Measurements from ENCODE around the gene DPPA4. TPM values are rescaled to one million over a fixed set of nuclear protein-coding genes. Genes with fewer than 3 reads are reported as not detected.
"Not testable (repeated sequence)": the region's sequence is repeated elsewhere in the genome, so short reads cannot be mapped to it uniquely, and the experiment has no call there.

Gene DPPA4
- total RNA-seq, 1 donor: not detected

- H3K9me3 ChIP-seq (ENCODE audit: low read depth, low read length): no peaks in the 10 kb centered on the region
- H3K4me3 ChIP-seq (ENCODE audit: insufficient read depth, low read length): no peak overlapping the region
- no peak for TF ChIP-seq CTCF (IDR thresholded peaks at IDR 0.05; ENCODE audit: extremely low read depth, low read depth, low read length)
- no peaks in the 10 kb centered on the region for H3K27me3 ChIP-seq (ENCODE audit: insufficient read depth, low read length)
- no peaks in the 10 kb centered on the region for H3K36me3 ChIP-seq (ENCODE audit: insufficient read depth, low read length)
- no peaks in the 10 kb centered on the region for H4K20me1 ChIP-seq (ENCODE audit: insufficient read depth, low read length)
- no peaks in the 10 kb centered on the region for H3K79me2 ChIP-seq (ENCODE audit: insufficient read depth, low read length)
- H2AFZ ChIP-seq (ENCODE audit: low read length): no peak overlapping the region
- no peak overlapping the region for H3K4me2 ChIP-seq (ENCODE audit: insufficient read depth, low read length)
- no peaks in the 10 kb centered on the region for H3K4me1 ChIP-seq (ENCODE audit: insufficient read depth, low read length)
- H3K27ac ChIP-seq (ENCODE audit: low read depth, low read length): no peak overlapping the region
- no peak for DNase-seq (ENCODE audit: insufficient read length, low spot score, missing footprints)
Observed at GRCh38 chr3:109375975-109376374, 38.6 kb upstream of the DPPA4 start.

- H3K27me3 ChIP-seq (ENCODE audit: insufficient read depth, low read length); H2AFZ ChIP-seq (ENCODE audit: low read length); H3K4me1 ChIP-seq (ENCODE audit: insufficient read depth, low read length); DNase-seq (ENCODE audit: insufficient read length, low spot score, missing footprints); H3K79me2 ChIP-seq (ENCODE audit: insufficient read depth, low read length); H3K4me2 ChIP-seq (ENCODE audit: insufficient read depth, low read length); H3K27ac ChIP-seq (ENCODE audit: low read depth, low read length); H3K9me3 ChIP-seq (ENCODE audit: low read depth, low read length); H3K36me3 ChIP-seq (ENCODE audit: insufficient read depth, low read length); H3K4me3 ChIP-seq (ENCODE audit: insufficient read depth, low read length); H4K20me1 ChIP-seq (ENCODE audit: insufficient read depth, low read length): not testable (repeated sequence)
Observed at GRCh38 chr3:109374434-109374833, 37.1 kb upstream of the DPPA4 start.

- Histone ChIP-seq H2AFZ (ENCODE audit: low read length) (no peak overlapping the region), H3K4me2 (ENCODE audit: insufficient read depth, low read length) (no peak overlapping the region), H3K4me1 (ENCODE audit: insufficient read depth, low read length) (no peaks in the 10 kb centered on the region), H3K36me3 (ENCODE audit: insufficient read depth, low read length) (no peaks in the 10 kb centered on the region), H3K9me3 (ENCODE audit: low read depth, low read length) (no peaks in the 10 kb centered on the region), H3K79me2 (ENCODE audit: insufficient read depth, low read length) (no peaks in the 10 kb centered on the region), H4K20me1 (ENCODE audit: insufficient read depth, low read length) (no peaks in the 10 kb centered on the region), H3K27me3 (ENCODE audit: insufficient read depth, low read length) (no peaks in the 10 kb centered on the region), H3K4me3 (ENCODE audit: insufficient read depth, low read length) (no peak overlapping the region), H3K27ac (ENCODE audit: low read depth, low read length) (no peak overlapping the region)
- no peak for TF ChIP-seq CTCF (IDR thresholded peaks at IDR 0.05; ENCODE audit: extremely low read depth, low read depth, low read length)
- DNase-seq (ENCODE audit: insufficient read length, low spot score, missing footprints): no peak
Observed at GRCh38 chr3:109373933-109374332, 36.6 kb upstream of the DPPA4 start.

- H3K36me3 ChIP-seq (ENCODE audit: insufficient read depth, low read length): no peaks in the 10 kb centered on the region
- no peaks in the 10 kb centered on the region for H3K9me3 ChIP-seq (ENCODE audit: low read depth, low read length)
- H3K4me2 ChIP-seq (ENCODE audit: insufficient read depth, low read length): no peak overlapping the region
- no peaks in the 10 kb centered on the region for H3K4me1 ChIP-seq (ENCODE audit: insufficient read depth, low read length)
- no peaks in the 10 kb centered on the region for H3K79me2 ChIP-seq (ENCODE audit: insufficient read depth, low read length)
- H3K27me3 ChIP-seq (ENCODE audit: insufficient read depth, low read length): no peaks in the 10 kb centered on the region
- no peak for TF ChIP-seq CTCF (IDR thresholded peaks at IDR 0.05; ENCODE audit: extremely low read depth, low read depth, low read length)
- no peak for DNase-seq (ENCODE audit: insufficient read length, low spot score, missing footprints)
- no peak overlapping the region for H3K27ac ChIP-seq (ENCODE audit: low read depth, low read length)
- no peak overlapping the region for H3K4me3 ChIP-seq (ENCODE audit: insufficient read depth, low read length)
- no peaks in the 10 kb centered on the region for H4K20me1 ChIP-seq (ENCODE audit: insufficient read depth, low read length)
- no peak overlapping the region for H2AFZ ChIP-seq (ENCODE audit: low read length)
Observed at GRCh38 chr3:109372639-109373038, 35.3 kb upstream of the DPPA4 start.
